ENCODE results near the gene STRN4.
"Not testable (repeated sequence)": the region's sequence is repeated elsewhere in the genome, so short reads cannot be mapped to it uniquely, and the experiment has no call there.

The STRN4 gene

DNA sequence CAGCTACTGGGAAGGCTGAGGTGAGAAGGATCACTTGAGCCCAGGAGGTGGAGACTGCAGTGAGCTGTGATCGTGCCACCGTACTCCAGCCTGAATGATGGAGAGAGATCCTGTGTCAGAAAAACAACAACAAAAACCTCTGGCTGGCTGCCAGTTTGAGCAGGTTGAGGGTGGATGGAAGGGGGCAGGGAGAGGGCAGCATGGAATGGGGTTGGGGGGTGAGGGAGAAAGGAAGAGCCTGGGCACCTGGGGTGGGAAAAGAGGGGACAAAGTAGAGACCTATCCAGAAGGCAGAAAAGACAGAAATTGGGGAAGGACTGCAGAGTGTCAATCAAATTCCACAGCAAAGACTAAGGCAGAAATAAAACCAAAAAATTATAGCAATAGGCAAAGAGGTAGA, 37.4 kb upstream of the STRN4 start:
- H3K36me3 Mint-ChIP-seq (ENCODE audit: insufficient read depth), result peaks cover 73% of the 10 kb centered on the region
- H3K27me3 Mint-ChIP-seq, result no peaks in the 10 kb centered on the region
- DNase-seq (no peak), ATAC-seq (replicated peaks) (no peak)
- H3K27ac Mint-ChIP-seq, result peak overlapping the region; percentile 97 to 98
- H3K9me3 Mint-ChIP-seq, result no peaks in the 10 kb centered on the region
- peak overlapping the region; percentile 97 to 99 for H3K4me3 Mint-ChIP-seq
- H3K4me1 Mint-ChIP-seq (ENCODE audit: low read depth in 2 of 2), result peaks cover 51 to 55% of the 10 kb centered on the region in 2 donors

DNA sequence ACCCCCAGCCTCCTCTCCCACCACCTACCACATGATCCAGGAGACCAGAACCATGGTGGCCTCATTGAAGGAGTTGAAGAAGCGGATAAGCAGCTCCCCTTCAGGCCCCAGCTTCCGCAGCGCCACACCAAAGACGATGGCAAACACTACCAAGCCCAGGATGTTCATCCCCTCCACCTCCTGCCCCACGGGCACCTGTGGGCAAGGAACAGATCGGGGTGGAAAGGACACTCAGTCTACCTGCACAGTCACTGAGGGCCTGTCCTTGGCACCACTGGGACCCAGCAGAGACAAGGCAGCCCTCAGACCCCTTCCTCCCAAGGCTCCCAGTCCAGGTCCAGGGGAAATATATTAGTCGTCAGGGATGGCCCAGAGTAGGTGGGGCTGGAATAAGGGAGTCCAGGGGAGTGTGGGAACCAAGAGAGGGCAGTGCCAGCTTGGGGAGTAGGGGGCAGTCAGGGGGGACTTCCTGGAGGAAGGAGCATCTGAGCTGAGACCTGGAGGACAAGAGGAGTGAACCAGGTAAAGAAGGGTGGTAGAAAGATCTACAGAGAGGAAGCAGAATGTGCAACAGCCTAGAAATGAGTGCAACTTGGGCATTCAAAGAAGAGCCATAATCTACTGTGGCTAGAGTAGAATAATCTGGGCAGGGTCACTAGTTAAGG, 36.2 kb upstream of the STRN4 start:
- Mint-ChIP-seq H3K4me3 (peak overlapping the region; percentile 97 to 99), H3K9me3 (no peaks in the 10 kb centered on the region), H3K27me3 (no peaks in the 10 kb centered on the region), H3K4me1 (ENCODE audit: low read depth in 2 of 2) (peaks cover 48 to 54% of the 10 kb centered on the region in 2 donors), H3K27ac (peak overlapping the region; percentile 97 to 98), H3K36me3 (ENCODE audit: insufficient read depth) (peaks cover 71% of the 10 kb centered on the region)
- DNase-seq (no peak), ATAC-seq (replicated peaks) (no peak)

DNA sequence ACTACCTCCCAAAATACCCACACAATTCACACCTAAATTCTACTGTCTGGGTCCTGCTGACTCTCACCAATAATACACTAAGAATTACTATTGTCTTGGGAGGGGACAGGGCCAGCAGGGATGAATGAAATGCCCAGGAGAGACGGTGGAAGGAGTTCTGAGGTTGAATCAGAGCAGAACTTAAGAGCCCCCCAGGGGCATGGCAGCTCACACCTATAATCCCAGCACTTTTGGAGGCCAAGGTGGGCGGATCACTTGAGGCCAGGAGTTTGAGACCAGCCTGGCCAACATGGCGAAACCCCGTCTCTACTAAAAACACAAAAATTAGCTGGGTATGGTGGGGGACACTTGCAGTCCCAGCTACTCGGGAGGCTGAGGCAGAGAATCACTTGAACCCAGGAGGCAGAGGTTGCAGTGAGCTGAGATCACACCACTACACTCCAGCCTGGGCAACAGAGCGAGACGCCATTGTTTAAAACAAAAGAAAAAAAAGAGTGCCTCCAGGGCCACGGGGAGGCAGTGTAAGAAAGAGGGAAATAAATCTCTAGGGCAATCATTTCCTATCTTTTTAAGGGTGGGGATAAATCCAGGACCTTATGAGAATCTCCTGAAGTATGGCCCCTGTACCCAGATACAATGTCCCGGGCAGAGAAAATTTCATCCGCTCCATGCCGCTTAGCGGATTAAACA, 31.9 kb upstream of the STRN4 start:
- not testable (repeated sequence) for DNase-seq, H3K9me3 Mint-ChIP-seq, H3K4me3 Mint-ChIP-seq, H3K27me3 Mint-ChIP-seq
- peak overlapping the region in 1 of 2 donors; percentile 72 for H3K27ac Mint-ChIP-seq
- peaks cover 66% of the 10 kb centered on the region for H3K36me3 Mint-ChIP-seq (ENCODE audit: insufficient read depth)
- peaks cover 7 to 14% of the 10 kb centered on the region in 2 donors for H3K4me1 Mint-ChIP-seq (ENCODE audit: low read depth in 2 of 2)
- peak; percentile 31 for ATAC-seq (replicated peaks)

DNA sequence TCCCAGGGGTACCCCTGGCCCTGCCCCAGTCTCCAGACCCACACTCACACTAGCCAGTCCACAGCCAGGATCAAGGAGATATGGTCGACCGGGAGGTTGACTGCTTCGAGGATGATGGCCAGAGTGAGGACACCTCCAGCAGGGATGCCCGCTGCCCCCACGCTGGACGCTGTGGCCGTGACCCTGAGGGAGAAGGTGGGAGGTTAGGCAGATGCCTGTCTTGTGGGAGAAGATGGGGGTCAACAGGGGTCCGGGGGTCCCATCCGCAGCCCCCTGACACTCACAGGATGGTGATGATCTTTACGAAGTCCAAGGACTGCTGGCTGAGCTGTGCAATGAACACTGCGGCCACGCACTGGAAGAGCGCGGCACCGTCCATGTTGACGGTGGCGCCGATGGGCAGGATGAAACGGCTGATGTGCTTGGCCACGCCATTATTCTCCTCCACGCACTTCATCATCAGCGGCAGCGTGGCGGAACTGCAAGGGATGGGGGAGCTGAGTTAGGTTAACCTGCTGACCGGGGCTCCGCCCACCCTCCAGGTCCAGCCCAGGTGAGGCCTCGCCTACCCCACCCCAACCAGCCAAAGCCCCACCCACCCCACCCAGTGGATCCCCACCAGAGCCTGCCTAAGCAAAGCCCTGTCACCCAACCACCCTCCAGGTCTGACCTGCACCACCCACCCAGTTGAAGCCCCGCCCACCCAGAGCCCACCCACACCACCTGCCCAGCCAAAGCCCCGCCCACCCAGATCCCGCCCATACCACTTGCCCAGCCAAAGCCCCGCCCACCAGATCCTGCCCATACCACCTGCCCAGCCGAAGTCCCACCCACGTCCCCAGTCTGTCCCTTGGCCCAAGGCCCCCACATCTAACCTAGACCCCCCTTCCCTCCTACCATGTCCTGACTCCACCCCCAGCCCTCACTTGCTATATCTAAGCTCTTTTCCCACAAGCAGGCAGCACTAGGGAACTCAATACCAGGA, 31.0 kb upstream of the STRN4 start:
- Mint-ChIP-seq H3K36me3 (ENCODE audit: insufficient read depth) (peaks cover 61% of the 10 kb centered on the region), H3K4me1 (ENCODE audit: low read depth in 2 of 2) (peaks cover 0 to 7% of the 10 kb centered on the region in 2 donors), H3K9me3 (no peaks in the 10 kb centered on the region), H3K4me3 (no peak overlapping the region), H3K27ac (peak overlapping the region in 1 of 2 donors; percentile 72), H3K27me3 (no peaks in the 10 kb centered on the region)
- no peak for DNase-seq
- ATAC-seq (replicated peaks), result no peak

DNA sequence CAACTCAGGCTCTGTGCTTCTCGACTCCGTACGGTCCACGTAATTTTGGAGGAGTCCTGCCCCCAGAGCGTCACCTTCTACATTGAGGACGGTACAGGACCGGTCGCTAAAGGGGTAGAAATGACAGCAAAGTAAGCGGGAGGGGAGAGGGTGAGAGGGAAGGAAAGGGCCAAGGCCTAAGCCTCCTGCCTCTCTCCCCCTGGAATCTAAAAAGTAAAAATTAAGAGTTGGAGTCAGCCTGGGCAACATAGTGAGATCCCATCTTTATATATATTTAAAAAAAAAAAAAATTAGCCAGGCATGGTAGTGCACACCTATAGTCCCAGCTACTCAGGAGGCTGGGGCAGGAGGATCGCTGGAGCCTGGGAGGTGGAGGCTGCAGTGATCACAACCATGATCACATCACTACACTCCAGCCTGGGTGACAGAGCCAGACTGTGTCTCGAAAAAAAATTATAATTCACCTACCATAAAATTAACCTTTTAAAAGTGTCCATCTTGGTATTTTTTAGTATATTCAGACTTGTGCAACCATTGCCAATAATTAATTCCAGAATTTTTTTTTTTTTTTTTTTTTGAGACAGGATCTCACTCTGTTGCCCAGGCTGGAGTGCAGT, 29.5 kb upstream of the STRN4 start:
- Mint-ChIP-seq H3K36me3 (ENCODE audit: insufficient read depth) (peaks cover 53% of the 10 kb centered on the region), H3K27ac (peak overlapping the region; percentile 41 to 69), H3K4me1 (ENCODE audit: low read depth in 2 of 2) (peaks cover 0 to 7% of the 10 kb centered on the region in 2 donors), H3K4me3 (no peak overlapping the region), H3K9me3 (no peaks in the 10 kb centered on the region), H3K27me3 (no peaks in the 10 kb centered on the region)
- DNase-seq (no peak), ATAC-seq (replicated peaks) (no peak)

DNA sequence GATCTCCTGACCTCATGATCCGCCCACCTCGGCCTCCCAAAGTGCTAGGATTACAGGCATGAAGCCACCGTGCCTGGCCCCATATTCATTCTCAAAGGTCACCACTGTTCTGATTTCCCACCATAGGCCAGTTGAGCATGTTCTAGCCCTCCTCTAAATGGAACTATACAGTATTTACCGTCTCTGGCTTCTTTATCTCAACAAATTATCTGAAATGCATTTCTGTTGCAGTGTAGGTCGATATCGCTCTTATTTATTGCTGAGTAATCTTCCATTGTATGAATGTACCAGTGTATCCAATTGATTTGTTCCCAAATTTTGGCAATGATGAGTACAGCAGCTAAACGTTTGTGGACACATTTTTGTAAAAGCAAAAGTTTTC, 26.8 kb upstream of the STRN4 start:
- H3K27me3 Mint-ChIP-seq, result no peaks in the 10 kb centered on the region
- no peak for DNase-seq
- no peak for ATAC-seq (replicated peaks)

DNA sequence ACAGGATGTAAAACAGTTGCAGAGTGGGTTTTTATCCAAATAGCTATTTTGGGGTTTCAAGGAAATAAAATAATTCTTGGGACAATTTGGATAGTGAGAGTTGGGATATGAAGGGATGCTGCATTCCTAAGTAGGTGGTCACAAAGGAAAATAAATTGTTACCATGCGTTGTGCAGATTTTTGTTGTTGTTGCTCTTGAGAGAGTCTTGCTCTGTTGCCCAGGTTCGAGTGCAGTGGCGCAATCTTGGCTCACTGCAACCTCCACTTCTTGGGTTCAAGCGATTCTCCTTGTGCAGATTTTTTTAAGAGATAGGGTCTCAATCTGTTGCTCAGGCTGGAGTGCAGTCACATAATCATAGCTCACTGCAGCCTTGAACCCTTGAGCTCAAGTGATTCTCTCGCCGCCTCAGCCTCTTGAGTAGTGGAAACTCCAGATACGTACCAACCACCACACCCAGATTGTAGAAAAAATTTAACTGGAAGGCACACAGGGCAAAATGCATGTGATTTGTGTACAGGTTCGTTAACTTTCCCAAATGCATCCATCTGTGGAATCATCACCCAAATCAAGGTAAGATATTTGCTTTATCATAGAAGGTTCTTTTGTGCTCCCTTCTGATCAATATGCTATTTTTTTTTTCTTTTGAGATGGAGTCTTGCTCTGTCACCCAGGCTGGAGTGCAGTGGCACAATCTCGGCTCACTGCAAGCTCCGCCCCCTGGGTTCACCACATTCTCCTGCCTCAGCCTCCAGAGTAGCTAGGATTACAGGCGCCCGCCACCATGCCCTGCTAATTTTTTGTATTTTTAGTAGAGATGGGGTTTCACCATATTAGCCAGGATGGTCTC, 26.1 kb upstream of the STRN4 start:
- H3K9me3 Mint-ChIP-seq, result no peaks in the 10 kb centered on the region
- H3K27me3 Mint-ChIP-seq, result no peaks in the 10 kb centered on the region
- H3K36me3 Mint-ChIP-seq (ENCODE audit: insufficient read depth), result peaks cover 35% of the 10 kb centered on the region
- no peaks in the 10 kb centered on the region for H3K4me1 Mint-ChIP-seq (ENCODE audit: low read depth in 2 of 2)
- H3K4me3 Mint-ChIP-seq, result no peak overlapping the region
- peak overlapping the region in 1 of 2 donors; percentile 57 for H3K27ac Mint-ChIP-seq
- DNase-seq, result no peak
- no peak for ATAC-seq (replicated peaks)

More for the DNA sequence above, 26.8 kb upstream of the STRN4 start:
- H3K36me3 Mint-ChIP-seq (ENCODE audit: insufficient read depth), result peaks cover 38% of the 10 kb centered on the region
- H3K4me3 Mint-ChIP-seq, result no peak overlapping the region
- H3K4me1 Mint-ChIP-seq (ENCODE audit: low read depth in 2 of 2), result peaks cover 0 to 1% of the 10 kb centered on the region in 2 donors
- H3K27ac Mint-ChIP-seq, result peak overlapping the region in 1 of 2 donors; percentile 57
- H3K9me3 Mint-ChIP-seq, result no peaks in the 10 kb centered on the region

DNA sequence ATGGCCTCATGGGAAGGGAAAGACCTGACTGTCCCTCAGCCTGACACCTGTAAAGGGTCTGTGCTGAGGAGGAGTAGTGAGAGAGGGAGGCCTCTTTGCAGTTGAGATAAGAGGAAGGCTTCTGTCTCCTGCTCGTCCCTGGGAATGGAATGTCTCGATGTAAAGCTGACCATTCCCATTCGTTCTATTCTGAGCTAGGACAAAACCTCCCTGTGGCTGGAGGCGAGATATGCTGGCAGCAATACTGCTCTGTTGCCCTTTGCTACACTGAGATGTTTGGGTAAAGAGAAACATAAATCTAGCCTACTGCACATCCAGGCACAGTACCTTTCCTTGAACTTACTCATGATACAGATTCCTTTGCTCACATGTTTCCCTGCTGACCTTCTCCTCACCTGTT, 22.5 kb upstream of the STRN4 start:
- H3K4me1 Mint-ChIP-seq (ENCODE audit: low read depth in 2 of 2); ATAC-seq (replicated peaks); H3K4me3 Mint-ChIP-seq; DNase-seq; H3K36me3 Mint-ChIP-seq (ENCODE audit: insufficient read depth); H3K27me3 Mint-ChIP-seq; H3K27ac Mint-ChIP-seq; H3K9me3 Mint-ChIP-seq: not testable (repeated sequence)

DNA sequence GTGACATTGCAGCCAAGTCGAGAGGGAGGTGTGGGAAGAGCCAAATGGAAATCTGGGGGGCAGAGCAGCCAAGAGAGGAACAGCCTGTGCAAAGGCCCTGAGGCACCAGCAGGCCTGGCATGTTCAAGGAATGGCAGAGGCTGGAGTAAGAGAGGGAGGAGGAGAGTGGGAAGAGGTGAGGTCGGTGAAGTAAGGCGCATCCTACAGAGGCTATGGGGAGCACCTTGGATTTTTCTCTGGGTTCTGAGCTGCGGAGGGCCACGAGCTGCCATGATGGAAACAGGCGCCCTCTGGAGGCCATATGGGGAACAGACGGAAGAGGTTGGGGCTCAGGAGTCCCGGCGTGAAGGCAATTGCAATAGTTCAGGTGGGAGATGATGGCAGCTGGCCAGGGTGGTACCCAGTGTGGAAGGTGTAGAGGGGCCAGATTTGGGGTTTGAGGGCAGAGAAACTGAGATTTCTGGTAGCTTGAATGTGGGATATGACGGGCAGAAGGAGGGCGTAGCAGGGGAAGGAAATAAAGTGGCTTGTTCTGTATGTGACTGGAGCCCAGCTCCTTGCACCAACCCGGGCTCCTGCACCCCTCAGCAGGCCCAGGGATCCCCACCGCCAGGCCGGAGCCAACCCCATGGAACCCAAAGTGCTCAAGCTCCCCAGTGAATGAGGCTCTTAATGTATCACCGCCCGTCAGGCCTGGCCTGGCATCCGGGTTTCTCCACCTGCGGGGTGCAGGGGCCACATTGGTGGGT, 20.5 kb upstream of the STRN4 start:
- no peak overlapping the region for H3K4me3 Mint-ChIP-seq
- H3K36me3 Mint-ChIP-seq (ENCODE audit: insufficient read depth), result peaks cover 3% of the 10 kb centered on the region
- peak overlapping the region in 1 of 2 donors; percentile 3 for H3K27ac Mint-ChIP-seq
- peaks cover 2 to 5% of the 10 kb centered on the region in 2 donors for H3K4me1 Mint-ChIP-seq (ENCODE audit: low read depth in 2 of 2)
- H3K27me3 Mint-ChIP-seq, result no peaks in the 10 kb centered on the region
- H3K9me3 Mint-ChIP-seq, result no peaks in the 10 kb centered on the region
- peak; percentile 83 for ATAC-seq (replicated peaks)
- peak; percentile 49 to 63 (median 62) for DNase-seq

DNA sequence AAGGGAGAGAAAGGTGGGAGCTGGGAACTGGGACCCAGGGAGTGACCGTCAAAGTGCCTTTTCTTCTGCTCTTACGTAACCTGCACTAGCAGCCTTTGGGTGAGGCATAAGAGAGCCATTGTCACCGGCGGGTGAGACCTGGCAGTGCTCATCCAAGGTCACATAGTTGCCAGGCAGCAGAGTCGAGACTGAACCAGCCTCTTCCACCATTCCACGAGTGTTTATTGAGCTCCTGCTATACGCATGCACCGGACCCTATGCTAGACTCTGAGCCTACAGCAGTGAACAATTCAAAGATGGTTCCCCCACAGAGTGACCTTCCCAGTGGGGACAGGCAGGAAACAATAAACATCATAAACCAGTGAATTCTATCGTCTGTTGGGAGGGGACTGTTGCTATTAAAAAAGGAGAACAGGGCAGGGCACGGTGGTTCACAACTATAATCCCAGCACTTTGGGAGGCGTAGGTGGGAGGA, 18.6 kb upstream of the STRN4 start:
- ATAC-seq (replicated peaks), result no peak
- no peaks in the 10 kb centered on the region for H3K27me3 Mint-ChIP-seq
- H3K4me3 Mint-ChIP-seq, result no peak overlapping the region

DNA sequence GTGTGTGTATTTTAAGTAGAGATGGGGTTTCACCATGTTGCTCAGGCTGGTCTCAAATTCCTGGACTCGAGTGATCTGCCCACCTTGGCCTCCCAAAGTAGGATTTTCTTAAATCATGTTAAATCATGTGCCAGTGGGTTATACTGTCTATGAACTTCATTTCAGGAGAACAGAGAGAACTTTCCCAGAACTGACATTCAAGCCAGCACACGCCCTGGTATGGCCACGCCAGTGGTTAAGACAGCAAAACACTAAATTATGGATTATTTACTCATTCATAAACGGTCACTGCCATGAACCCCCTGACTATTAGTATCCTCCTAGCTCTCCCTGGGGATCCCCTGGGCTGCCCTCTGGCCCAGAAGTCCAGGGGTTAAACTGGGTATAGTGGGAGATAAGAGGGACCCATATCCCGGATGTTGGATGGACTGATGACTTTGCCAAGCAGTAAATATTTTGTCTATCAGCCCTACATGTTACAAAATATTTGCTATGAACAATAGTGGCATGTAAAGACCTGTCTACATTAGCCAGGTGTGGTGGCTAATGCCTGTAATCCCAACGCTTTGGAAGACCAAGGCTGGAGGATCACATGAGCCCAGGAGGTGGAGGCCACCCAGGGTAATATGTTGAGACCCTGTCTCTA, 16.1 kb upstream of the STRN4 start:
- Mint-ChIP-seq H3K27me3 (no peaks in the 10 kb centered on the region), H3K9me3 (no peaks in the 10 kb centered on the region), H3K4me1 (ENCODE audit: low read depth in 2 of 2) (peaks cover 5 to 10% of the 10 kb centered on the region in 2 donors), H3K27ac (no peak overlapping the region), H3K4me3 (no peak overlapping the region), H3K36me3 (ENCODE audit: insufficient read depth) (no peaks in the 10 kb centered on the region)
- ATAC-seq (replicated peaks) (no peak), DNase-seq (no peak)

More for the DNA sequence above, 18.6 kb upstream of the STRN4 start:
- peaks cover 2 to 5% of the 10 kb centered on the region in 2 donors for H3K4me1 Mint-ChIP-seq (ENCODE audit: low read depth in 2 of 2)
- H3K36me3 Mint-ChIP-seq (ENCODE audit: insufficient read depth), result no peaks in the 10 kb centered on the region
- DNase-seq, result no peak
- H3K27ac Mint-ChIP-seq, result no peak overlapping the region
- H3K9me3 Mint-ChIP-seq, result no peaks in the 10 kb centered on the region
